ENCODE measurements around the gene ABLIM1. TPM values are rescaled to one million over a fixed set of nuclear protein-coding genes. Genes with fewer than 3 reads are reported as not detected.

Gene ABLIM1
- total RNA-seq, 2 experiments from 2014 or later: 114 to 116 TPM

DNA sequence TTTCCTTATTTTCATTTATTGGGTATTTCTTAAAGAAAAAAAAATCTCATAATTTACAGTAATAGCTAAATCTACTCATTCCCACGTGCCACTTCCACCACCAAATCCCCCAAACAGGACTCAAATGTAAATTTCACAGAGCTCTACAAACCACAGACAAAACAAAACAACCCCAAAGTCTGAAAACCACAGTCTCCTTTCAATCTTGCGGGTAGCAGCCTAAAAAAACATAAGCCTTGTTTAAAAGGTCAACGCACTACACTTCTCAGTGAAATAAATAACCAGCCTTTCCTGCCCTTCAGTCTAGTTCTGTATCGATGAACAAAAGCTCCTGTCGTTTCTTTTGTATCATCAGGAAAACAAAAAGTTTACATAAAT, 132.0 kb downstream of the ABLIM1 start:
- Mint-ChIP-seq H3K27ac (peak overlapping the region; percentile 99), H3K36me3 (peaks cover 10% of the 10 kb centered on the region), H3K27me3 (no peaks in the 10 kb centered on the region), H3K4me3 (peak overlapping the region; percentile 94), H3K9me3 (no peaks in the 10 kb centered on the region), H3K4me1 (peaks cover 68% of the 10 kb centered on the region)
- no peak for DNase-seq

DNA sequence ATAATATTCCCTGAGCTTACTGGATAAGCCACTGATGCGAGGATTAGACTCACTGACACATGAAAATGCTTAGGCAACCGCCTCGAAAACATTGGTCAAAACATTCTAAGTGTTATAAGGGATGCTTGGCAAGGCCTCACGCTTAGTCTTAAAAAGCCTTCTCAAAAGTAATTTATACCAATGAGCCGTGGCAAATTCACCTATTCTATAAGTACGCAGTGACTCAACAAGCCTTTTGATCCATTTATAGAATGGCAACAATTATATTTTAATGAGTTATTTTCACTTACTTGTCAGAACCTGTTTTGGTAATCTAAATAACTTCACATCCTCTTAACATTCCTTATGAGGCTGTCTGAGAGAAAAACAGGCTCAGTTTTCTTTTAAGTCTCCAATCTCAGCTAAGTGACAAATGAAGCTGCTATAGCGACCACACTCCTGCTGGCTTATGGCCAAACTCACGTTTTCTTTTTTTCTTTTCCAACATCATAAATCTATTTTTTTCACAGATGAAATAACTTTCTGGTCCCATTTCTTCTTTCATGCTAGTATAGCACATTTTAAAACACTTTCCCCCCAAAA, 132.6 kb downstream of the ABLIM1 start:
- DNase-seq: no peak
- Mint-ChIP-seq H3K4me3 (peak overlapping the region; percentile 94), H3K27me3 (no peaks in the 10 kb centered on the region), H3K36me3 (peaks cover 10% of the 10 kb centered on the region), H3K27ac (peak overlapping the region; percentile 99), H3K4me1 (peaks cover 70% of the 10 kb centered on the region), H3K9me3 (no peaks in the 10 kb centered on the region)

DNA sequence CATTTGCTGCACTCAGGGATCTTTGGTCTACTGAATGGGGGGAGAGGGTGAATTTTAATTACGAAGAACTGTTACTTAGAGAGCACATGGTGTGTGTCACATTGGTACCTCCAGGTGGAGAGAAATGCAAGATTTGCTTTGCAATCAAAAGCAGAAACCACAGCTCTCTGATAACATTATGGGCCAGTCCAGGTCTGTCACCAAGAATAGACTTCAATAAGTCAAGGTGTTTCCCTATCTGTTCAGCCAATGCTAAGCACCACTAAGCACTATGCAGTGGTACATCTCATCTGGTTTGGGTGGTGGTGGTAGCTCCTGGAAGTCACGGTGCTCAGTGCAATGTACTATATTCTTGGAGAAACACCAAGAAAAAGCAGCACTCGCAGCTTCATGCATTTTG, 134.2 kb downstream of the ABLIM1 start:
- Mint-ChIP-seq H3K4me1 (peaks cover 81% of the 10 kb centered on the region), H3K36me3 (peaks cover 8% of the 10 kb centered on the region), H3K27ac (peak overlapping the region; percentile 96), H3K4me3 (peak overlapping the region; percentile 94), H3K27me3 (no peaks in the 10 kb centered on the region), H3K9me3 (no peaks in the 10 kb centered on the region)
- DNase-seq: no peak

- H3K4me3 Mint-ChIP-seq: peak overlapping the region; percentile 94
These were observed 136.8 kb downstream of the ABLIM1 start for GRCh38 chr10:114521255-114521654.

GRCh38 chr10:114520453-114520852, 137.6 kb downstream of the ABLIM1 start:
- peaks cover 90% of the 10 kb centered on the region for H3K4me1 Mint-ChIP-seq
- no peak for DNase-seq
- H3K27ac Mint-ChIP-seq: peak overlapping the region; percentile 85
- H3K27me3 Mint-ChIP-seq: no peaks in the 10 kb centered on the region
- peak overlapping the region; percentile 45 for H3K4me3 Mint-ChIP-seq
- H3K36me3 Mint-ChIP-seq: peaks cover 8% of the 10 kb centered on the region
- H3K9me3 Mint-ChIP-seq: no peaks in the 10 kb centered on the region

More at GRCh38 chr10:114521255-114521654, 136.8 kb downstream of the ABLIM1 start:
- Mint-ChIP-seq H3K36me3 (peaks cover 5% of the 10 kb centered on the region), H3K4me1 (peaks cover 85% of the 10 kb centered on the region), H3K27ac (peak overlapping the region; percentile 96), H3K9me3 (no peaks in the 10 kb centered on the region), H3K27me3 (no peaks in the 10 kb centered on the region)
- no peak for DNase-seq

DNA sequence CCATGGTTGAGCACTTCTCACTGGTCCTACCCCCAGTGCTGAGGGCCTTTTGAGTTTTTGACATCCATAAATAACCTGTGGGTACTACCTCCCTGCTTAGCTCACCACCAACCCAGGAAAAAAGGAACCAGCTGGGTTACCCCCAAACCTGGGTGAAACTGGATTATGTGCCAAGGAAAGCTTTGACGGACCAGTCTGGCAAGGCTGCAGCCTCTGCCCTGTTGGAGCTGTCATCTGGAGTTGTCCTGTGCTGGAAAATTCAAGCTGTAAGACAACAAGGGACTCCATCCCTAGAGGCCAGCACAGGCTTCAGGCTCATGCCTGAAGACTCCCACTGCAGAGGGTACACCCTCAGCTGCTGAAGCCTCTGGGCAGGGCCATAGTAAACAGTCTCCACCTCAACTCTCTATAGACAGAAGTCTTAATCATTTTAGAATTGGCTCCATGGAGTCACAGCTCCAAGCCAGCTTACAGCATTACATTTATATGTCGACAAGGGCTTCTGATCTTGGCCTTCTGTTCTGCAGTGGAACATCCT, 138.2 kb downstream of the ABLIM1 start:
- Mint-ChIP-seq H3K36me3 (peaks cover 9% of the 10 kb centered on the region), H3K4me1 (peaks cover 92% of the 10 kb centered on the region), H3K27me3 (no peaks in the 10 kb centered on the region), H3K9me3 (no peaks in the 10 kb centered on the region), H3K4me3 (peak overlapping the region; percentile 45), H3K27ac (peak overlapping the region; percentile 85)
- no peak for DNase-seq

- peaks cover 92% of the 10 kb centered on the region for H3K4me1 Mint-ChIP-seq
- DNase-seq: no peak
- H3K27me3 Mint-ChIP-seq: no peaks in the 10 kb centered on the region
- peaks cover 8% of the 10 kb centered on the region for H3K36me3 Mint-ChIP-seq
- no peaks in the 10 kb centered on the region for H3K9me3 Mint-ChIP-seq
- peak overlapping the region; percentile 45 for H3K4me3 Mint-ChIP-seq
- H3K27ac Mint-ChIP-seq: peak overlapping the region; percentile 85
These were observed 138.8 kb downstream of the ABLIM1 start for GRCh38 chr10:114519306-114519669.

DNA sequence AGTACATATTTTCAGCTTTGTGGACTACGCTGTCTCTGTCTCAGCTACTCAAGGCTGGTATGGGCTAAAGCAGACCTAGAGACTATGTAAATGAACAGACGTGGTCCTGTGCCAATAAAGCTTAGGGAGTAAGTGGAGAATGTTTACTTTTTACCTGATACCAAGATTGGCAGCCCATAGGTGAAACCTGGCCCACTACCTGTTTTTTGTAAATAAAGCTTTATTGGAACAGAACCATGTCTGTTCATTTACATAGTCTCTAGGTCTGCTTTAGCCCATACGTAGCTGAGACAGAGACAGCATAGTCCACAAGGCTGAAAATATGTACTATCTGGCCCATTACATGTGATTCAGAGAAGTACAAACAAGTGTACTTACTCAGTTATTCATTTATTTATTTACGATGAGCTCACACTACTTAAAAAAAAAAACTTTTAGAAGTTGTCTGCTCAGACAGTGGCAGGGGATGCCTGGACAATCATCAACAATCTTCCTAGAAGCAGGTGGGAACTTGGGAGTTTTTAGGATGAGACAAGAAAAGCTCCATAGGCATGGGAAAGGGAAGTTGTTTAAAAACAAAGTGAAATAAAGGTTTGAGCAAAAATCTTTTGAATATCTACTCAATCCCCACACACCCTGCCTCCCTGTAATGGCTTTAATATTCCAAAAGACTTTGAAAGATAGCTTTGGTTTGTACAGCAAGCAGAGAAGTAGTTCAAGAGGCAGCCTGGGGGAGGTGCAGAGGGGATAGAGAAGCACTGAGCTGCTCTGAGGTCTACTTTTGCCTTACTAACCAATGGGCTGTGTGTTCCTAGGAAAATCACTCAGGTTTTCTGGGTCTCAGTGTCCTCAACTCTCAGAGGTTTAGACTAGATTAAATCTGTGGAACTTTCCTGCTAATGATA, 139.4 kb downstream of the ABLIM1 start:
- Mint-ChIP-seq H3K4me1 (peaks cover 91% of the 10 kb centered on the region), H3K27ac (peak overlapping the region; percentile 94), H3K4me3 (peak overlapping the region; percentile 61), H3K9me3 (no peaks in the 10 kb centered on the region), H3K36me3 (peaks cover 8% of the 10 kb centered on the region), H3K27me3 (no peaks in the 10 kb centered on the region)
- no peak for DNase-seq

DNA sequence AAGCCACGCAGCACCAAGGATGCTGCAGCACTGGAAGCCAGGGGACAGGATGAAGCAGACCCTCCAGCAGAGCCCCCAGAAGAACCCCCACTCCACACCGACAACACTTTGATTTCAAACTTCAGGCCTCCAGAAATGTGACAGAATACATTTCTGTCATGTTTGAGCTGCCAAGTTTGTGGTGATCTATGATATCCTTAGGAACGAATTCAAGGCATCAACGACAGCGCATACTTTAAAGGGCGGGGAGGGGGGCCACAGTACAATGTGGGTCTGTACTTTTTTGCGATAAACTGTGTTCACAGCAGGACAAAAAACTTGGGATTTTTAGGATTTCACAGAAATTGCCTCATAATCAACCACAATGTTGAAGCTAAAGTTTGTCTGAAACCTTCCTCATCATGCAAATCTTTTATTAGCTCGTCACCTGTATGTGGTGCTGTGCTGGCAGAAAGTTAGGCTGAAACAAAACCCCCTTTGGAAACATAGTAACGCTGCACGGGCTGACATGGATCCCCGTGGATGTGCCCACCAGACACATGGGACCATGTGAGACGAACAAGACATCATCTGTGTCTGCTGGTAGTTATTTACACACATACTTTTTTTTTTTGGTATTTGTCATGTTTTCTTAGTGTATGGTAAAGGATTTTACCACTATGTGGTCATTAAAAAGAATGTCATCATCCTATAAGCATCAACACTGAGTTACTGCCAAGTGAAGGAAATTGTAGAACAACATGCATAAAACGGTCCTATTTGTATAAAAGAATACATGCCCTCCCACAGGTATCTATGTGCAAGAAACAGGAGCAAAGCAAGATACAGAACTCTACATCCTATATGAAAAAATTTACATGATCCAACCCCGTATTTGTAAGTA, 140.5 kb downstream of the ABLIM1 start:
- Mint-ChIP-seq H3K36me3 (peaks cover 8% of the 10 kb centered on the region), H3K4me3 (peak overlapping the region; percentile 61), H3K27me3 (no peaks in the 10 kb centered on the region), H3K9me3 (no peaks in the 10 kb centered on the region), H3K27ac (peak overlapping the region; percentile 94), H3K4me1 (peaks cover 92% of the 10 kb centered on the region)
- no peak for DNase-seq

DNA sequence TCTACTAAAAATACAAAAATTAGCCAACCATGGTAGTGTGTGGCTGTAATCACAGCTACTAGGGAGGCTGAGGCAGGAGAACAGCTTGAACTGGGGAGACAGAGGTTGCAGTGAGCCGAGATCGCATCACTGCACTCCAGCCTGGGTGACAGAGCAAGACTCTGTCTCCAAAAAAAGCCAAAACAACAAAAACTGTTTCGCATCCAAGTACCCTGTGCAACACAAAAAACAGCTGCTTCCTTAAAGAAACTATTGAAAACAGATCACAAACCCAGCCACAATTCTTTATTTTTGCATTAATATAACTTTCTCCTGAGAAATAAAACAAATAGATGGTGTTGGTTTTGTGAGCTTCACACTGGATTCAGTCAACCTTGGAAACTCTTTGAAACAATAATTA, 141.7 kb downstream of the ABLIM1 start:
- no peak for DNase-seq
- H3K4me3 Mint-ChIP-seq: peak overlapping the region; percentile 64
- H3K4me1 Mint-ChIP-seq: peaks cover 93% of the 10 kb centered on the region
- H3K9me3 Mint-ChIP-seq: peaks cover 3% of the 10 kb centered on the region
- peaks cover 16% of the 10 kb centered on the region for H3K36me3 Mint-ChIP-seq
- H3K27ac Mint-ChIP-seq: peak overlapping the region; percentile 94
- H3K27me3 Mint-ChIP-seq: no peaks in the 10 kb centered on the region

- Mint-ChIP-seq H3K36me3 (peaks cover 18% of the 10 kb centered on the region), H3K27ac (peak overlapping the region; percentile 94), H3K9me3 (peaks cover 3% of the 10 kb centered on the region), H3K4me1 (peaks cover 90% of the 10 kb centered on the region), H3K4me3 (peak overlapping the region; percentile 64), H3K27me3 (no peaks in the 10 kb centered on the region)
- no peak for DNase-seq
These were observed 142.7 kb downstream of the ABLIM1 start for GRCh38 chr10:114515298-114515914.

GRCh38 chr10:114513381-114513792, 144.7 kb downstream of the ABLIM1 start:
- peak overlapping the region; percentile 77 for H3K4me3 Mint-ChIP-seq
- H3K9me3 Mint-ChIP-seq: peaks cover 9% of the 10 kb centered on the region
- peak overlapping the region; percentile 94 for H3K27ac Mint-ChIP-seq
- H3K36me3 Mint-ChIP-seq: peaks cover 31% of the 10 kb centered on the region
- H3K27me3 Mint-ChIP-seq: no peaks in the 10 kb centered on the region
- DNase-seq: no peak
- H3K4me1 Mint-ChIP-seq: peaks cover 85% of the 10 kb centered on the region

DNA sequence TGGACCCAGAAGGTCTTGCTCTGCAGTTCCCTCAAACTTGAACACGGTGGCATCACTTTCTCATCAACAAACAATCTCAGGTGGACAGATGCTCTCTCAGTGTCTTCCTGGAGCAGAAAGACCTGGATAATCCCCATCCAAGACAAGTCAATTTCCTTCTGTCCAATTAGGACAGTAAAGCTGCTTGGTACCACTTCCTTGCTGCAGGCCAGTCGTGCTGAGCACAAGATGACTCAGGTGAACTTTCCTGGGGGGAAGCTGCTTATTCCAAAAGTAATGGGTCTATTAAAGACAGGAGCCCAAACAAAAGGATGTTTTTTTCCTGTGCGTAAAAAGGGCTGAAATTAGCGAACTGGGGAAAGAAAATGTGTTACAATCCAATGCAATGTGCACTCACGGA, 146.2 kb downstream of the ABLIM1 start:
- Mint-ChIP-seq H3K36me3 (peaks cover 33% of the 10 kb centered on the region), H3K27me3 (no peaks in the 10 kb centered on the region), H3K4me1 (peaks cover 85% of the 10 kb centered on the region), H3K9me3 (peaks cover 9% of the 10 kb centered on the region), H3K27ac (peak overlapping the region; percentile 94), H3K4me3 (peak overlapping the region; percentile 77)
- DNase-seq: no peak

GRCh38 chr10:114508376-114508775, 149.7 kb downstream of the ABLIM1 start:
- H3K4me3 Mint-ChIP-seq: no peak overlapping the region

More at GRCh38 chr10:114508376-114508775, 149.7 kb downstream of the ABLIM1 start:
- no peak for DNase-seq
- Mint-ChIP-seq H3K27me3 (no peaks in the 10 kb centered on the region), H3K9me3 (peaks cover 9% of the 10 kb centered on the region), H3K27ac (peak overlapping the region; percentile 57), H3K4me1 (peaks cover 85% of the 10 kb centered on the region), H3K36me3 (peaks cover 36% of the 10 kb centered on the region)

Measured in activated naive CD8-positive, alpha-beta T cell treated with anti-CD3 and anti-CD28 coated beads for 36 hours (primary cell).